Measurements from ENCODE around the gene PNPLA5.

PNPLA5 gene

GRCh38 chr22:43835736-43836135 lies 56.1 kb downstream of the PNPLA5 start:
- DNase-seq, result no peak

- no peak for DNase-seq
Observed at GRCh38 chr22:43835166-43835565, 56.6 kb downstream of the PNPLA5 start.

GRCh38 chr22:43833286-43834240 lies 58.2 kb downstream of the PNPLA5 start:
- DNase-seq, result no peak

- DNase-seq, result no peak
Observed at GRCh38 chr22:43832393-43833265, 59.2 kb downstream of the PNPLA5 start.

- DNase-seq, result no peak
Observed at GRCh38 chr22:43831561-43832392, 60.0 kb downstream of the PNPLA5 start.

GRCh38 chr22:43830931-43831560 lies 60.8 kb downstream of the PNPLA5 start:
- DNase-seq, result no peak

- DNase-seq, result no peak
Observed at GRCh38 chr22:43829904-43830851, 61.6 kb downstream of the PNPLA5 start.
